NCI-H2029 (cell line): ENCODE results near the gene KLK13.

Experiments
- DNase-seq: peaks from one replicate; lab custom pipeline; 2025; lab: John Stamatoyannopoulos, UW

The KLK13 gene

DNA sequence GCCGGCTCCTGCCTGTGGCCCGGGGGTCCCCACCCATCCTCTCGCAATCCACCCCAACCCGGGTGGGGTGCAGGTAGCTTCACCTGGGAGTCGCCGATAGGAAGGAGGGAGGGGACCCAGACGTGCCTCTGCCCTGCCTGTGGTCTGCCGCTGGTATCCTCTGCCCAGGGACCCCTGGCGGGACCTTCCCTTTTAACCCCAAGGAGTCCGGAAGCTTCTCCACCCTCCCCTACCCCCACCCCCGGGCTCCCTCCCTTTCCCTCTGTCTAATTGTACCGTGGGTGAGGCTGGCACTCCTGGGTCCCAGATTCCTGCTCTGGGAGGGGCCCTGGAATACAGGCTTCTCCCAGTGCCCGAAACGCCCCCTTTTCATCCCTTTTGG is 45.4 kb downstream of the KLK13 start, which contains the start of gene KLK10:
KLK10 (minus strand) TSS at position 166 of the 382 bp plus-strand sequence. CDS start 579 bp downstream, outside the sequence.
- no peak for DNase-seq

DNA sequence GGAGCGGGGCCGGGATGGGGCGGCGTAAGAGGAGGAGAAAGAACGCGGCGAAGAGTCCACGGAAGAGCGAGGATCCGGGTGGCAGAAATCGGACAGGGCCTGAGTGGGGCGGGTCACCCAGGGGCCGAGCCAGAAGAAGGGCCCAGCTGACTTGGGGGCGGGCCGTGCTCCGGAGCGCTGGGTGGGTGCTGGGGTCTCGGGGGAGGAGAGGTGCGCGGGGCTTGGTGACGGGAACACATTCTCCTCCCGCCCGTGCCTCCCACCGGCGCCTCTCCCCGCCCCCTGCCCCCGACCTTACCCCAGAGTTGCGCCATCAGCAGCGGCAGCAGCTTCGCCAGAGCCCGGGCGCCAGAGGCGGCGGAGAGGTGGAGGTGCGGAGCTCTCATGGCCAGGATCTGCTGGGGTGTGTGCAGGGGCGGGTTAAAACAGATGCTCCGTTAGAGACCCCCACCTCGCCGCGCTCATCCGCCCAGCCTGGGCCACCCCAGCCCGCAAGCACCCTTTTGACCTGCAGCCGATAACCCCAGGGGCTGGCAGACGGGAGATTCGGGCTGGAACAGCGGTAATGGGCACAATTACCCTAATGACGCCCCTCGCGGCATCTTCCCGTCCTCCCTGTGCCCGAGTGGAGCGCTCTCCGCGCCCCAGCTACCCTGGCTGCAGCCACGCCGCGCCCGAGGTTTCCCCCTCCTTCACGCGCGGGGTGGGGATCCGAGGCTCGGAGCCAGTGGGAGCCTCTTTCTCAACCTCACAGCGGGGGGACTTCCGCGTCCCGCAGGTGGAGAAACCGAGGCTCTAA is 45.9 kb downstream of the KLK13 start:
- DNase-seq: no peak

DNA sequence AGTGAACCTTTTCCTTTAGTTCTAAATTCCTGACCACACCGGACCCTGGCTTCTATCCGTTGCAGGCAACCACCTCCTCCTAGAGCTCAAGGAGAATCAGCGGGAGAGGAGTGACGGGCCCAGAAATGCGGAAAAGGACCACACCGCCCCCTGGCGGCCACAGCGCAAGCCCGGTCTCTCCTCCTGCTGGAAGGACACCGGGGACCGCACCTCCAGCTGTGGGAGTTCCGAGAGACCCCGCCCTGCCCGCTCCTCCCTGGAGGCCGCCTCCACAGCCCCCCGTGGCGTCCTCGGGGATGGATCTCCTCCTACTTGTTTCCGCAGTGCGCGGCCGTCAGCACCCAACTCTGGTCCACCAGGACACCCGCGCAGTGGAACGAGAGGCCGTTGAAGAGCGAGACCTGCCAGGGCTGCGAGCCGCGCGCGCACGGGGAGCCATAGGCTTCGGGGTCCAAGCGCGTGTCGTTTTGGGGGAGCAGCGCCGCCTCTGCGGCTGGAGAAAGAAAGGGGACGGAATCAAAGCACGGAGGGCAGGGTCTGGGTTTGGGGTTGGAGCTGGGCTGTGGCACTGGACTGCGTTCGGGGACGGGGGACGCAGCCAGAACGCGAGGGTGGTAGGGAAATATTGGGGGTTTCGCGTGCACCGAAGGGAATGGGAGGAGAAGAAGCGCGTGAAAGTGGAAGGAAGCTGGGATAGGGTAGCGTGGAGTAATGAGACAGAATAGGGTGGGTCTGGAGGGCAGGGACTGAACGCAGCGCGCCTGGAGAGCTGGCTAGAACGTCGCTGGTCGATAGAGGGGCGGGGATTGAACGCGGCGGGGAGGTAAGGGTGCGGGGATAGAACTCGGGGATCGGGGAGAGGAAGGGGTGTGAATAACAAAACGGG is 47.9 kb downstream of the KLK13 start:
- peak; percentile 65 for DNase-seq

DNA sequence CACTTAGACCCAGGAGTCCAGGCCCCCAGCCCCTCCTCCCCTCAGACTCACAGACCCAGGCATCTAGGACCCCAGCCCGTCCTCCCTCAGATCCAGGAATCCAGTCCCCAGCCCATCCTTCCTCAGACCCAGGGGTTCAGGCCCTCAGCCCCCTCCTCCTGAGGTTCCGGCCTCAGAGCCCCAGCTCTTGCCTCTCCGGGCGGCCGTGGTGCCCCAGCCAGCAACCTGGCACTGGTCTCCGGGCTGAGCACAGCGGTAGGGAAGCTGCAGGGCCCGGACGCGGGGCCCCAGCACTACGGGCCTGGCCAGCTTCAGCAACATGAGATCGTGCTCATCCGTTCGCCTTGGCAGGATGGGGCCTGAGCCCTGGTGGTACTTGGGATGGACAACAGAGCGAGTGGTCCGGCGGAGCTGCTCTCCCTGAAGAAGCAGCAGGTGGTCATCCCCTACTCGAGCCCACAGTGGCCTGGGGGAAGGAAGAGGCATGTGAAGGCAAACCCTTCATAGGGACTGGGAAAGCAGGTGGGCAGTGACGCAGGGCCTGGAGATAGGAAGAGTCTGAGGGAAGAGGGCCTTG is 49.1 kb downstream of the KLK13 start:
- DNase-seq: no peak

DNA sequence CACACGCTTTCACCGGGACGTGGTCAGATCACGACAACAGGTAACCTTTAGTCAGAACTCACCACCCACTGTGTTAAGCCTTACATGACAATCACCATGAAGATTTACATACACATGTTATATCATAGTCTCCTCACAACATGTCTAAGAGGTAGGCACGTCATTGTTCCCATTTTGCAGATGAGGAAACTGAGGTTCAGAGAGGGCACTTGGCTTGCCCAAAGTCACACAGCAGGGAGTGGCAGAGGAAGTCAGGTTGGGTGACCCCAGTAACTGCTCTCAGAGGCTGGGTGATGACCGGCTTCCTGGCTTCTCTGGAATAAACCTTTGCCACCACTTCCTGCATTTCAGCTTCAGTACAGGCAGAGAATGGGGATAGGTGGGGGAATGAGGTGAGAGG is 50.6 kb downstream of the KLK13 start:
- no peak for DNase-seq

DNA sequence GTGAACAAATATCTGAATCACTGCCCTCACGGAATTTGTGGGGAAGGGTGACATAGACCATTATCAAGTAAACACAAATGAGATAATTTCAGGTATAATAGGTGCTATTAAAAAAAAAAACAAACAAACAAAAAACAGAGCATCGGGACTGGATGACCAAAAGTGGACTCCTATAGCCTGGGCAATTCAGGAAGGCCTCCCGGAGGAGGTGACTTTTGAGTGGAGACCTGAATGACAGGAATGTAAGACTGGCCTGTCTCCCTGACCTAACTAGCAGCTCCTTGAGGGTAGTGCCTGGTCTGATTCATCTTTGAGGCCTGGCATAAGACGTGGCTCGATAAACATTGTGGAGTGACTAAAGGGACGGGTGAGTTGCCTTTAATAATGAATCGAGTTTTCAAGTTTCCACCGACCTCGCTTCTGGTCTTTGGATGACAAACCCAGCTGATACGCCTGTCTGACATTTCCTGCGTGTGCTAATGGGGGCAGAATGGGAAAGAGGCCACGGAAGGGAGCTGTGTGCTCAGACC is 52.2 kb downstream of the KLK13 start:
- no peak for DNase-seq

DNA sequence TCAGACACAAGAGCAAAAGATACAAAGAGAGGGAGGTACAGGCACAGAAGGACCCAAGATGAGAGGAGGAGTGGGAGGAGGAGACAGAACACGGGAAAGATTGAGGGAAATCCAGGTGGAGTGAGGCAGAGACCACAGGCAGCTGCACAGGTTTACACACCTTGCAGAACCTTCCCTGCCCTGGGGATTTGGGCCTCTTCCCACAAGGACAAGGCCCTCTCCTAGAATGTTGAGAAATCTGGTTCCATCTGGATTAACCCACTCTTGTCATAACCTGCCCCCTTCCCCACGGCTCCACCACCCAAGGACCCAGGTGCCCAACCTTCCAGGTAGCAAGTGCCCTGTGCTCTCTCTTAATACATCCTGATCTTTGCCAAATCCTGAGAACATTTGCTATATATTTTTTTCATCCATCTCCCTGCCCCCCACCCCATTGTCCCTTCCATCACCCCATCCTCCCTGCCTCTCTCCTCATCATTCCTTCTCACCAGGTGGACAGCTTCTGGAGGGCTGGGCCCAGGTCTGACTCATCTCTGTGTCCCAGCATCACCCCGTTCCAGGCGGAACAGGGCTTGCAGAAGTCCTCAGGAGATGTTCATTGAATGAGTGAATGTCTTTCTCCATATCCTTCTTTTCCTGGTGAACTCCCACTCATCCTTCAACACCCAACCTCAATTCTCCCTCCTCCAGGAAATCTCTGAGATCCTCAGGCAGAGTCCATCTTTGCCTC is 54.7 kb downstream of the KLK13 start:
- no peak for DNase-seq

DNA sequence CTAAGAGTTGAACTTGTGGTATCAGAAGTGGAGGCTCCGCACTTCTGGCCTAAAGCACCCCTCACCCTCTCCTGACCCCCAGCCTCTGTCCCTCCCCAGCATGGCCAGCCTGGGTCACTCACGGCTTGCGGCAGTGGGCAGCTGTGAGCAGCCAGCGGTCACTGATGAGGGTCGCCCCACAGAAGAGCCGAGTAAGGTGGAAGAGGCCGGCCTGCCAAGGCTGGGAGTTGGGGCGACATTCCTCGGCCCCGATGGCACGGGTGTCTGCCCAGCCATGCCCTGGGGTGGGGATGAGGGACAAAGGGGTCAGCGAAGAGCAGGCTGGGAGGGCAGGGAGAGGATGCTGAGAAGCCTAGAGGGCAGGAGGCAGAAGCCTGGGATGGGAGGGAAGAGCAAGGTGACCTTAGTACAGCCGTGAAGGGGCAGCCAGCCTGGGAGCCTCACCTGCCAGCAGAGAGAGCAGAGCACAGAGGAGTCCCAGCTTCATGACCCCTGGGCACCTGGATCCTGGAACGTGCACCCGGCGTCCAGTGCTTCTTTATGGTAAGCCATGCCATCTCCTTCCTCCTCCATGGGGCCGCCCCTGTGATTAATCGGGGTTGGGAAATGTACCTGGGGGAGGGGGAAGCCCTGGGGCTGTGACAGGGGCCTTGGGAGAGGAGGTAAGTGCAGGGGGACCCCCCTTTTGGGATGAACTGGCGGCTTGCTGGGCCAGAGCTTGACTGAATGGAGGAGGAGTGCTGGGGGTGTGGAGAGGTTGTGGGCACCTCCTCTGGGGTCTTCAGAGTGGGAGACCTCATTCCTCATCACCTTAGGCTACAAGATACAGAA is 55.6 kb downstream of the KLK13 start:
- DNase-seq: no peak

DNA sequence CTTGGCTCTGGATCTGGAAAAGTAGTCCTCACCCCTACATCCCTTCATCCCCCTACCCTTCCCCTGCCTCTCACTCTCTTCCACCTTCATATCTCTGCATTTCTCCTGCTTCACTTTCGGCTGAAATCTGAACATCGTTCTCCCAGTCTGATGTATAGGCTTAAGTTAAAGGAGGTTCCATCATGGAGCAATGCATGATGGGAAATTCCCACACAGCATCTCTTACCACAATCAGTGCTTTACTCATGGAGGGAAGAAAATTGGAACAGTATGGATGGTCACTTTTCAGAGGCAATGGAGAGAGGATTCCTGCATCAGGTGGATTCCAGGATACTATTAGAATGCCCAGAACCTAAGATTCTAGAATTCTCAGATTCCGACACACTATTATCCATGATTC is 57.4 kb downstream of the KLK13 start:
- DNase-seq: no peak

DNA sequence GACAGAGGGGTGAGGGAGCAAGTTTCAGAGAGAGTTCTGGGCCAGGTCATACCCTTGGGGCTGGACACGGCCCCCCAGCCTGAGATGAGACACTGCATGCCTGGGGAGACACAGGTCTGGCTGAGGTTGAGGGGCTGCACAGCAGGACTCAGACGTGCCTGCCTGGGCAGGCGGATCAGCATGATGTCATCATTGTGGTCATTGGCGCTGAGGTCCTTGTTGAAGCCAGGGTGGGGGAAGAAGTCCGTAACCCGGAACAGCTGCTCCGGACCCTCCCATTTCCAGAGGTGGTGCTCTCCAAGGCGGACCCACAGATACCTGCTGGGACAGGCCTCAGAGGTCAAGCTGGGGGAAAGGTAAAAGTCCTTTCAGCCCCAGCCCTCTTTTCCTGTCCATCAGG is 58.5 kb downstream of the KLK13 start:
- no peak for DNase-seq
